HG03439 (cell line): ENCODE data around the gene ANKS1A.

Source experiments
- ATAC-seq: cut with Tn5 transposase; IDR thresholded peaks from one replicate; pipeline ENCODE4 v1.9.1; 2021; ENCODE audit warnings: mild to moderate bottlenecking, moderate library complexity; ENCODE audit not compliant: unreplicated experiment

Gene ANKS1A

GRCh38 chr6:35051396-35051795 is 162.3 kb downstream of the ANKS1A start:
- no peak for ATAC-seq

DNA sequence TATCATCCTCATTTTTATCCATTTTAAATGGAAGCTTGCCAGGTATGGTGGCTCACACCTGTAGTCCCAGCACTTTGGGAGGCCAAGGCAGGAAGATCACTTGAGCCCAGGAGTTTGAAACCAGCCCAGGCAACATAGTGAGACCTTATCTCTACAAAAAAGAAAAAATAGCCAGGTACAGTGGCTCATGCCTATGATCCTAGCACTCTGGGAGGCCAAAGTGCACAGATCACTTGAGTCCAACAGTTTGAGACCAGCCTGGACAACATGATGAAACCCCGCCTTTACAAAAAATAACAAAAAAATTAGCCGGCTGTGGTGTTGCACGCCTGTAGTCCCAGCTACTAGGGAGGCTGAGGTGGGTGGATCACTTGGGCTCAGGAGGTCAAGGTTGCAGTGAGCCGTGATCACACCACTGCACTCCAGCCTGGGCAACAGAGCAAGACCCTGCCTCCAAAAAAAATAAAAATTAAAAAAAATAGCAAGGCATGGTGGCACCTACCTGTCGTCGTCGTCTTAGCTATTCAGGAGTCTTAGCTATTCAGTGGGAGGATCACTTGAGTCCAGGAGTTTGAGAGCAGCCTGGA is 163.0 kb downstream of the ANKS1A start:
- no peak for ATAC-seq

DNA sequence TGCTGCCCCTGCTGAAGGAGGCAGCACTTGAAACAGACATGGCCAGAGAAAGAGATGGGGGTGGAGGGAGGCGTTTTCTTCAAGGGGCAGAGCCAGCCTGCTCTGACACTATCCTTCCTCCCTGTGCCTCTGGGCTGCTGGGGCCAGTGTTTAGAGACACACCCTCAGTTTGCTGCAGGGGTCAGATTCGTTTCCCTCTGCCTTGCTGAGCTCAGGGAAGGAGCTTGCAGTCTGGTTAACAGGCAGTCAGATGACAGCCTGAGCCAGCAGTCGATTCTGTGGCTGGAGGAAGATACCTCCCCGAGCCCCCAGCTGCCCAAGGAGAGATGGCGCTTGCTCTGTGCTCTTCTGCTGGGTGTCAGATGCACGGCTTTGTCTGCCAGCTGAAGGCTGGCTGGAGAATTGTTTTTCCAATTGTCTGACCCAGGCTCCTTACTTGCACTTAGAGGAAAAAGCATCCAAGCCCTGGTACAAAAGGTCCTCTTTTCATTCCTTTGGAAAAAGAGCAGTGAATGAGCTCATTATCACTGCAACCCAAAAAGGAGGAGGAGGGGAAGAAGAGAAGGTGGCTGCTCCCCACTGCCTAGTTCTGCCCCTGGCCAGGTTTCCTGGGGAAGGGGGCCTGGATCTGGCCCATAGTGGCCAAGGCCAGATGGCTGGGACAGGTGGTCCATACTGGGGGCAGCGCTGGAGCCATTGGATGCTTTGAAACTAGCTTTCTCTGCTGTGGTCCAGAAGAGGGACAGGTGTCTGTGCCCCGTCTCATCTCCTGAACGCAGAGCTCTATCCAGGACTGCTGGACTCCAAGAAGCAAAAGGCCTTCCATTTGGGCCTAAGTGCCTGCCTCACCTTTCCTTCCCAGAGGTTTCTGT is 163.9 kb downstream of the ANKS1A start:
- no peak for ATAC-seq

GRCh38 chr6:35053701-35054100 is 164.6 kb downstream of the ANKS1A start:
- no peak for ATAC-seq

- no peak for ATAC-seq
Observed at GRCh38 chr6:35054106-35054742, 165.2 kb downstream of the ANKS1A start.

GRCh38 chr6:35054743-35055130 is 165.7 kb downstream of the ANKS1A start:
- ATAC-seq = no peak

DNA sequence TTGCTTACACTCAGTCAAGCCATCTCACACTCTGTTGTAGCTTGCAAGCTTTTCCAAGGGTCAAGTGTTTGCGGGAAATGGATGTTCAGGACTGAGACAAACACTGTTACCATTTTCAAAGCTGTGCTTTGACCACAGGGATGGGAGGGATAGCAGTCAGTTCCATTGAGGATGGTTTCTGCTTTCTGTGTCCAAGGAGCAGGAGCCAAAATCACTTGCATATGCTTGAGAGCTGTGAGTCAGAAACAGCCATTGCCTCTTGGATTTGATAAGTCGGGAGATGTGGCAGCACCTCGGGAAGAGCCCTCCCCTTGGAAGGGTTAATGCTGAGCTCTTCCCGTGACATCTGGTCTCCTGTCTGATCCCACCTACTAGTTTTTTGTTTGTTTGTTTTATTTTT is 166.8 kb downstream of the ANKS1A start:
- no peak for ATAC-seq

- ATAC-seq = no peak
Observed at GRCh38 chr6:35056952-35057351, 167.9 kb downstream of the ANKS1A start.

GRCh38 chr6:35057449-35058357 is 168.6 kb downstream of the ANKS1A start:
- no peak for ATAC-seq

- no peak for ATAC-seq
Observed at GRCh38 chr6:35058358-35058675, 169.3 kb downstream of the ANKS1A start.

- no peak for ATAC-seq
Observed at GRCh38 chr6:35058865-35059522, 169.9 kb downstream of the ANKS1A start.

- ATAC-seq = no peak
Observed at GRCh38 chr6:35059596-35060345, 170.7 kb downstream of the ANKS1A start.

GRCh38 chr6:35061102-35061615 is 172.1 kb downstream of the ANKS1A start:
- ATAC-seq = no peak

GRCh38 chr6:35061651-35062410 is 172.8 kb downstream of the ANKS1A start:
- ATAC-seq = no peak

DNA sequence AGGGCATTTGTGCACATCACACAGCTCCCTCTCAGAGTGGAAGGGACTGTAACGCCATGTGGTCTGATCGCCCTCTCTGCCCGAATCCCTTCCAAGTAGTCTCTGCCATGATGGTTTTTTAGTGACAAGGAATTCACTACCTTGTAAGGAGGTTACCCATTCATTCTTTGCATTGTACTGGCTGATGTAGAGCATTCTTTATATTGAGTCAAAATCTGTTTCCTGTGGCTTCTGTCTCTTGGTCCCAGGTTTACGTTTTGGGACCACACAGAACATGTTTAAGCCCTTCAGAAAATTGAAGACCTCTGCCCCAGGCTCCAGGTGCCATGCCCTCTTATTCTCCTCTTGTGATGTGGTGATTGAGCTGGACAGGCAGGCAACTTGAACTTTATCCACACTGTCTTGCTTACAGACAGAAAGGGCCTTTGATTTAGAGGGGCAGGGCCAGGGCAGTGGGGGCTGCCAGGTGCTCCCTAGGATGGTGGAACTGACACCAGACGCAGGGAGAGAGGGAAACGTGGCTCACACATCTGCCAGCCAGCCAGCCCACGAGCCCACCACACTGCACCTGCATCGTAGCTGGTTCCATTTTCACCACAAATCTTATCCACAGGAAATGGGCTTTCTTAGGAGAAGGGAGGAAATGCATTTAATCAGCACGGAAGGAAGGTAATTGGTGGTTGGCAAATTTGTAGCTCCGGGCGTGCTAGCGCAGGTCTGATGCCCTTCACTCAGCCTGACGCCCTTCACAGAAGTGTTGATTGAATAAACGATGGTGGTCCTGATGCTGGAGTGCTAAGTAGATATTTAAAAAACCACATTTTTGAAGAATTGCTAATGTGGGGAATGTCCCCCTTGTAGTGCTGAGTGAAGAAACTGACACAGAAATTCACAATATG is 173.9 kb downstream of the ANKS1A start:
- no peak for ATAC-seq

GRCh38 chr6:35063701-35064280 is 174.7 kb downstream of the ANKS1A start:
- no peak for ATAC-seq

DNA sequence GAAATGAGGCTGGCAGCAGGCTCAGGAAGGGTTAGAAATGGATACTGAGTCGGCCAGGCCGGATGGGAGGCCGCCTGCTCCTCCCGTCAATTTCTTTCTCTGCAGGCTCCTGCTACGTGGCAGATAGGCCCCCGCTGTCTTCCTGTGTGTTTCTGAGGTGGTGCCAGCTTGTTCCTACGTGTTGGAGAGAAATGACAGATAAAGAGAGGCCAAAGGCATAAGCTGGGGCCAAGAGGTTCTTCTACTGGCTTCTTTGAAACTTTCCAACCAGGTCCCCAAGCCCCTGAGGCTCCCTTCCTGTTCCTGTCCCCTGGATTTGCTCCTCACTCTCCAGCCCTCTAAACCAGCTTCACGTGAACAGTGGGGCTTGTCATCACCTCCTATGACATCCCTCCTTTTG is 175.2 kb downstream of the ANKS1A start:
- no peak for ATAC-seq
